ENCODE data around the gene DTX3. TPM values are rescaled to one million over a fixed set of nuclear protein-coding genes. Genes with fewer than 3 reads are reported as not detected.

Gene DTX3, protein sequence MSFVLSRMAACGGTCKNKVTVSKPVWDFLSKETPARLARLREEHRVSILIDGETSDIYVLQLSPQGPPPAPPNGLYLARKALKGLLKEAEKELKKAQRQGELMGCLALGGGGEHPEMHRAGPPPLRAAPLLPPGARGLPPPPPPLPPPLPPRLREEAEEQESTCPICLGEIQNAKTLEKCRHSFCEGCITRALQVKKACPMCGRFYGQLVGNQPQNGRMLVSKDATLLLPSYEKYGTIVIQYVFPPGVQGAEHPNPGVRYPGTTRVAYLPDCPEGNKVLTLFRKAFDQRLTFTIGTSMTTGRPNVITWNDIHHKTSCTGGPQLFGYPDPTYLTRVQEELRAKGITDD
- total RNA-seq (2021), result 61.7 and 65.9 TPM in 2 replicates
- percentile 70 among the genes with signal in this experiment for Bru-seq, nascent RNA
- BruChase-seq, experiment 1, labeled RNA remaining after a 2-hour chase, result percentile 82 among the genes with signal in this experiment
- percentile 91 among the genes with signal in this experiment for BruChase-seq, experiment 2, labeled RNA remaining after a 6-hour chase
- long read RNA-seq, partial matches to known transcripts, result 0 of 9 reads
- long read RNA-seq, other reads (novel, unspliced or antisense), result 6 of 9 reads

DNA sequence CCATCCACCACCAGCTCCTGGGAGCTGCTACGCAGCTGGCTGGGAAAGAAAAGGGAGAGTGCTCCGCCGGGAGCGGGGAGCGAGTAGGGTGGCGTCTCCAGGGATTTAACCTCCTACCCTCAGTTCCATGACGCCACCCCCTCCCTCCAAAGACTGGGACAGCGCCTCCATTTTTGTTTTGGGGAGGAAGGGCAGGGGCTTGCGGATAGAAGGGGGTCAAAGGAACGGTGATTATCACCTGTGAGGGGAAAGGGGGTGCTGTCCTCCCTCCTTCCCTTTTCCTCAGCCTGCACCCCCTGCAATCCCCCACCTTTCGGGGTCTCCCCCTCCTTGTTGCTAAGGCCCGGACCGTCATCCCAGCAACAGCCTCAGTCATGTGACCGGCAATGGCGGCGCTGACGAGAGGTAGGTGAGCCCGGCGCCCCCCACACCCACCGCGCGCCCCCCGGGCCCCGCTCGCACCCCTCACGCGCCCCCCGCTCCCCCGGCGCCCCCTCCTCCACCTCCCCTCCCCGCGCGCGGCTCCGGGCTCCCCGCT, at the start of gene DTX3:
DTX3 (plus strand) TSS at position 371 of the 538 bp plus-strand sequence. CDS start 1,694 bp downstream, outside the sequence.
- no peak for TF ChIP-seq EZH2 (IDR thresholded peaks at IDR 0.05; ENCODE audit: borderline replicate concordance, low read depth, low read length, poor library complexity, severe bottlenecking)
- TF ChIP-seq, protein P1, sequence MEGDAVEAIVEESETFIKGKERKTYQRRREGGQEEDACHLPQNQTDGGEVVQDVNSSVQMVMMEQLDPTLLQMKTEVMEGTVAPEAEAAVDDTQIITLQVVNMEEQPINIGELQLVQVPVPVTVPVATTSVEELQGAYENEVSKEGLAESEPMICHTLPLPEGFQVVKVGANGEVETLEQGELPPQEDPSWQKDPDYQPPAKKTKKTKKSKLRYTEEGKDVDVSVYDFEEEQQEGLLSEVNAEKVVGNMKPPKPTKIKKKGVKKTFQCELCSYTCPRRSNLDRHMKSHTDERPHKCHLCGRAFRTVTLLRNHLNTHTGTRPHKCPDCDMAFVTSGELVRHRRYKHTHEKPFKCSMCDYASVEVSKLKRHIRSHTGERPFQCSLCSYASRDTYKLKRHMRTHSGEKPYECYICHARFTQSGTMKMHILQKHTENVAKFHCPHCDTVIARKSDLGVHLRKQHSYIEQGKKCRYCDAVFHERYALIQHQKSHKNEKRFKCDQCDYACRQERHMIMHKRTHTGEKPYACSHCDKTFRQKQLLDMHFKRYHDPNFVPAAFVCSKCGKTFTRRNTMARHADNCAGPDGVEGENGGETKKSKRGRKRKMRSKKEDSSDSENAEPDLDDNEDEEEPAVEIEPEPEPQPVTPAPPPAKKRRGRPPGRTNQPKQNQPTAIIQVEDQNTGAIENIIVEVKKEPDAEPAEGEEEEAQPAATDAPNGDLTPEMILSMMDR (conservative IDR thresholded peaks at IDR 0.05; ENCODE audit: low read depth, low read length), result no peak
- Histone ChIP-seq H3K36me3 (ENCODE audit: insufficient read depth, low read length, poor library complexity, severe bottlenecking) (peaks cover 6% of the 10 kb centered on the region), H3K4me1 (ENCODE audit: insufficient read depth, low read length, poor library complexity, severe bottlenecking) (peaks cover 11% of the 10 kb centered on the region), H3K27ac (ENCODE audit: low read depth, low read length, poor library complexity, severe bottlenecking) (peak within 1 kb of the TSS; percentile 75), H3K27me3 (replicated peaks; ENCODE audit: insufficient read depth, low read depth, low read length, poor library complexity) (no peaks in the 10 kb centered on the region), H3K4me3 (ENCODE audit: low read depth, low read length, poor library complexity, severe bottlenecking) (peak within 1 kb of the TSS; percentile 92), H3K9me3 (ENCODE audit: low read depth, low read length, poor library complexity, severe bottlenecking) (no peaks in the 10 kb centered on the region)
- CTCF ChIA-PET, result interaction anchor here (1.0 kb wide), 2 partner anchors 21 to 31 kb away, joined by 3 read pairs; no protein-coding TSS in a partner anchor
- POLR2A ChIA-PET (ENCODE audit: low non-redundant PET), result no interaction called here
- peak; percentile 52 for DNase-seq (ENCODE audit: low spot score)
- intact Hi-C loops (cut with micrococcal nuclease; ENCODE audit: unreplicated experiment), result no loop called here
- BruUV-seq (replicated peaks), result no TSS peak

DNA sequence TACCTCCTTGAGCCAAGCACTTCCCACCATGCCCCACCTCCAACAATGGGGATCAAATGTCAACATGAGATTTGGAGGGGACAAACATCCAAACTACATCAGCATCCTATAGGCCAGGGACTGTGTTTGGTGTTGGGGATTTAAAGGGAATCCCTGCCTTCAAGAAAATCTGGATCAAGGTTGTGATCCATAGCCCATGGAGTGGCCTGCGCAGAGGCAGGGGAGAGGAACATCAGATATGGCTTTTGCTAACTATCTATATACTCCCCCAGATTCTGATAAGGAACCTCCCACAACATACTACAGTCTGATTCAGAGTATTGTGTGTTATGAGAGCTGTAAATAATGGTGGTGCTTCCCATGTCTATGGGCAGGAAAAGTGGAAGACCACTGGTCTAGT, 49.7 kb upstream of the DTX3 start:
- CTCF ChIA-PET, result no interaction called here

DNA sequence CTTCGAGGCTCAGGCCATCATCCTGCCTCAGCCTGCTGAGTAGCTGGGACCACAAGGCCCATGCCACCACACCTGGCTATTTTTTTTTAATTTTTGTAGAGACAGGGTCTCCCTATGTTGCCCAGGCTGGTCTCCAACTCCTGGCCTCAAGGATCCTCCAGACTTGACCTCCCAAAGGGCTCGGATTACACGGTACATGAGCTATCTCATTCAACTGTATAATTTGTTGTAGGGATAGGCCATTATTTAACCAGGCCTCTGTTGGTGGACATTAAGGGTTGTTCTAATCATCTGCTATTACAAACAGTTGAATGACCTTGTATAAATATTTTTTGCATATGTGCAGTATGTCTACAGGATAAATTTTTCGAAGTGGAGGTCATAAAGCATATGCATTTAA, 45.8 kb upstream of the DTX3 start:
- BruUV-seq (replicated peaks), result no TSS peak
- POLR2A ChIA-PET (ENCODE audit: low non-redundant PET), result no interaction called here
- Histone ChIP-seq H3K27ac (ENCODE audit: low read depth, low read length, poor library complexity, severe bottlenecking) (no peak overlapping the region), H3K27me3 (replicated peaks; ENCODE audit: insufficient read depth, low read depth, low read length, poor library complexity) (no peaks in the 10 kb centered on the region), H3K36me3 (ENCODE audit: insufficient read depth, low read length, poor library complexity, severe bottlenecking) (no peaks in the 10 kb centered on the region), H3K4me3 (ENCODE audit: low read depth, low read length, poor library complexity, severe bottlenecking) (no peak overlapping the region), H3K9me3 (ENCODE audit: low read depth, low read length, poor library complexity, severe bottlenecking) (no peaks in the 10 kb centered on the region), H3K4me1 (ENCODE audit: insufficient read depth, low read length, poor library complexity, severe bottlenecking) (peaks cover under 1% of the 10 kb centered on the region)
- DNase-seq (ENCODE audit: low spot score), result no peak
- CTCF ChIA-PET, result no interaction called here
- intact Hi-C loops (cut with micrococcal nuclease; ENCODE audit: unreplicated experiment), result no loop called here
- TF ChIP-seq, protein P1 (conservative IDR thresholded peaks at IDR 0.05; ENCODE audit: low read depth, low read length), result no peak
- TF ChIP-seq EZH2 (IDR thresholded peaks at IDR 0.05; ENCODE audit: borderline replicate concordance, low read depth, low read length, poor library complexity, severe bottlenecking), result no peak

More for the DNA sequence above, 49.7 kb upstream of the DTX3 start:
- BruUV-seq (replicated peaks), result no TSS peak
- Histone ChIP-seq H3K36me3 (ENCODE audit: insufficient read depth, low read length, poor library complexity, severe bottlenecking) (no peaks in the 10 kb centered on the region), H3K9me3 (ENCODE audit: low read depth, low read length, poor library complexity, severe bottlenecking) (no peaks in the 10 kb centered on the region), H3K4me3 (ENCODE audit: low read depth, low read length, poor library complexity, severe bottlenecking) (no peak overlapping the region), H3K27me3 (replicated peaks; ENCODE audit: insufficient read depth, low read depth, low read length, poor library complexity) (no peaks in the 10 kb centered on the region), H3K27ac (ENCODE audit: low read depth, low read length, poor library complexity, severe bottlenecking) (no peak overlapping the region), H3K4me1 (ENCODE audit: insufficient read depth, low read length, poor library complexity, severe bottlenecking) (peaks cover 11% of the 10 kb centered on the region)
- intact Hi-C loops (cut with micrococcal nuclease; ENCODE audit: unreplicated experiment), result no loop called here
- DNase-seq (ENCODE audit: low spot score), result no peak
- no peak for TF ChIP-seq EZH2 (IDR thresholded peaks at IDR 0.05; ENCODE audit: borderline replicate concordance, low read depth, low read length, poor library complexity, severe bottlenecking)
- TF ChIP-seq, protein P1 (conservative IDR thresholded peaks at IDR 0.05; ENCODE audit: low read depth, low read length), result no peak
- POLR2A ChIA-PET (ENCODE audit: low non-redundant PET), result no interaction called here
